Caco-2 (cell line): ENCODE results near the gene TMEM125. TPM values are rescaled to one million over a fixed set of nuclear protein-coding genes. Genes with fewer than 3 reads are reported as not detected.

Experiments
- BruUV-seq: library from RNA; stranded (reverse); fragments of 400-500 nt; replicated peaks from 2 replicates; lab custom pipeline; 2021; lab: Mats Ljungman, UMichigan
- CTCF ChIA-PET: fragments of 300-600 bp; sonication (Branson Sonifier 250); formaldehyde crosslinking; loops from one replicate; lab custom pipeline; 2022; ENCODE audit warnings: antibody characterized with exemption; lab: Charles Lee
- POLR2A ChIA-PET: fragments of 300-600 bp; sonication (Branson Sonifier 250); formaldehyde crosslinking; loops from one replicate; lab custom pipeline; 2022; ENCODE audit warnings: antibody characterized with exemption; lab: Charles Lee
- DNase-seq, 2 experiments: peaks; one replicate each; pipeline versions ENCODE4 v3.0.0 to v3.0.0-alpha.2; 2020 to 2022
- H3K27me3 ChIP-seq: replicated peaks from 2 replicates; pipeline ENCODE4 v1.6.0; 2011; ENCODE audit warnings: low read length; ENCODE audit not compliant: control insufficient read depth, insufficient read depth
- H3K36me3 ChIP-seq: 2 replicates; pipeline ENCODE4 v1.5.1; 2011; ENCODE audit warnings: low read length; ENCODE audit not compliant: control insufficient read depth, insufficient read depth
- H3K4me1 ChIP-seq: fragments of 250-450 bp; sonication (Bioruptor Pico); 2 replicates; pipeline ENCODE4 v1.5.1; 2020; ENCODE audit warnings: mild to moderate bottlenecking
- H3K4me3 ChIP-seq: 2 replicates; pipeline ENCODE4 v1.5.1; 2011; ENCODE audit warnings: low read depth, mild to moderate bottlenecking, control low read depth, low read length
- H3K9me3 ChIP-seq: fragments of 250-450 bp; sonication (Bioruptor Pico); 2 replicates; pipeline ENCODE4 v1.5.1; 2020; ENCODE audit warnings: mild to moderate bottlenecking, moderate library complexity
- H3K27ac Mint-ChIP-seq: one replicate; pipeline ENCODE4 v1.8.0; 2022; ENCODE audit warnings: mixed read lengths; ENCODE audit not compliant: unreplicated experiment
- H3K27me3 Mint-ChIP-seq: one replicate; pipeline ENCODE4 v1.8.0; 2022; ENCODE audit warnings: mixed read lengths; ENCODE audit not compliant: insufficient read depth, unreplicated experiment
- H3K36me3 Mint-ChIP-seq: one replicate; pipeline ENCODE4 v1.8.0; 2022; ENCODE audit warnings: mild to moderate bottlenecking, mixed read lengths; ENCODE audit not compliant: insufficient read depth, unreplicated experiment
- H3K4me1 Mint-ChIP-seq: one replicate; pipeline ENCODE4 v1.8.0; 2022; ENCODE audit warnings: low read depth, mixed read lengths; ENCODE audit not compliant: unreplicated experiment
- H3K4me3 Mint-ChIP-seq: one replicate; pipeline ENCODE4 v1.8.0; 2022; ENCODE audit warnings: mild to moderate bottlenecking, moderate library complexity, mixed read lengths; ENCODE audit not compliant: unreplicated experiment
- H3K9me3 Mint-ChIP-seq: one replicate; pipeline ENCODE4 v1.8.0; 2022; ENCODE audit warnings: mixed read lengths; ENCODE audit not compliant: unreplicated experiment
- intact Hi-C: fragments of 100-400 bp; cut with micrococcal nuclease; formaldehyde crosslinking; loops from one replicate; pipeline ENCODE4 v1.10.0; 2022; ENCODE audit not compliant: unreplicated experiment
- total RNA-seq: library from RNA; stranded (reverse); gene quantifications from 2 replicates; pipeline ENCODE4 v1.2.3, GENCODE V29; 2022
- TF ChIP-seq, protein P1 (sequence below), 2 experiments: fragments of 200-600 bp in 1 of 2; IDR thresholded peaks; 1 replicate in 1 of 2; 2 replicates in 1 of 2; pipeline versions ENCODE4 v1.5.1 to v1.8.0; 2011 to 2022; ENCODE audit warnings: antibody characterized with exemption in 1 of 2, control low read depth in 1 of 2, inconsistent platforms in 1 of 2, low read depth in 1 of 2, low read length in 1 of 2, mild to moderate bottlenecking in 1 of 2, moderate library complexity in 1 of 2; ENCODE audit not compliant: insufficient read depth in 1 of 2, severe bottlenecking in 1 of 2, unreplicated experiment in 1 of 2

The TMEM125 gene
- total RNA-seq, 1 experiment from 2014 or later: 25.9 TPM

DNA sequence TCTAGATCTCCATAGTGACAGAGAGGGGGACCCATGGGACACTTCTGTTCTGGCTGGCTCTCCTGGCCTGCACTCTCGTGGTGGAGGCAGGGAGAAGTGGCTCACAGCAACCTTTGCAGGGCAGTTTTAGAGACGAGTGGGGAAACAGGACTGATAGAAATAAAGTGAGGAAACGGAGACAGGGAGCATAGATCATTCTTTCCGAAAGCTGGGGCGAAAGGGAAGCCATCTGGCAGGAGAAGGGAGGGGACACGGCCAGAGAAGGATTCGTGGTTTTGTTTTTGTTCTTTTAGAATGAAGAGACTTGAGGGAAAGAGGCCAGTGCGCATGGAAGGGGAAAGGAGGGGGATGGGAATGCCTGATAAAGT is 34.5 kb downstream of the TMEM125 start:
- Mint-ChIP-seq H3K9me3 (no peaks in the 10 kb centered on the region), H3K4me3 (no peak overlapping the region), H3K27ac (no peak overlapping the region), H3K36me3 (no peaks in the 10 kb centered on the region), H3K27me3 (no peaks in the 10 kb centered on the region), H3K4me1 (peaks cover 12% of the 10 kb centered on the region)
- no peak overlapping the region for H3K4me3 ChIP-seq
- CTCF ChIA-PET: no interaction called here
- no TSS peak for BruUV-seq
- TF ChIP-seq, protein P1, sequence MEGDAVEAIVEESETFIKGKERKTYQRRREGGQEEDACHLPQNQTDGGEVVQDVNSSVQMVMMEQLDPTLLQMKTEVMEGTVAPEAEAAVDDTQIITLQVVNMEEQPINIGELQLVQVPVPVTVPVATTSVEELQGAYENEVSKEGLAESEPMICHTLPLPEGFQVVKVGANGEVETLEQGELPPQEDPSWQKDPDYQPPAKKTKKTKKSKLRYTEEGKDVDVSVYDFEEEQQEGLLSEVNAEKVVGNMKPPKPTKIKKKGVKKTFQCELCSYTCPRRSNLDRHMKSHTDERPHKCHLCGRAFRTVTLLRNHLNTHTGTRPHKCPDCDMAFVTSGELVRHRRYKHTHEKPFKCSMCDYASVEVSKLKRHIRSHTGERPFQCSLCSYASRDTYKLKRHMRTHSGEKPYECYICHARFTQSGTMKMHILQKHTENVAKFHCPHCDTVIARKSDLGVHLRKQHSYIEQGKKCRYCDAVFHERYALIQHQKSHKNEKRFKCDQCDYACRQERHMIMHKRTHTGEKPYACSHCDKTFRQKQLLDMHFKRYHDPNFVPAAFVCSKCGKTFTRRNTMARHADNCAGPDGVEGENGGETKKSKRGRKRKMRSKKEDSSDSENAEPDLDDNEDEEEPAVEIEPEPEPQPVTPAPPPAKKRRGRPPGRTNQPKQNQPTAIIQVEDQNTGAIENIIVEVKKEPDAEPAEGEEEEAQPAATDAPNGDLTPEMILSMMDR (IDR thresholded peaks at IDR 0.05; ENCODE audit: insufficient read depth in 1 of 2, low read depth in 1 of 2, low read length in 1 of 2, severe bottlenecking in 1 of 2, unreplicated experiment in 1 of 2): no peak
- H3K9me3 ChIP-seq: no peaks in the 10 kb centered on the region
- intact Hi-C loops: no loop called here
- POLR2A ChIA-PET: no interaction called here
- H3K27me3 ChIP-seq: no peaks in the 10 kb centered on the region
- no peaks in the 10 kb centered on the region for H3K4me1 ChIP-seq
- DNase-seq: no peak
- H3K36me3 ChIP-seq: no peaks in the 10 kb centered on the region

GRCh38 chr1:43304771-43305300 is 35.1 kb downstream of the TMEM125 start:
- intact Hi-C loops: no loop called here
- Histone ChIP-seq H3K27me3 (no peaks in the 10 kb centered on the region), H3K4me3 (no peak overlapping the region), H3K9me3 (no peaks in the 10 kb centered on the region), H3K36me3 (no peaks in the 10 kb centered on the region), H3K4me1 (no peaks in the 10 kb centered on the region)
- POLR2A ChIA-PET: no interaction called here
- Mint-ChIP-seq H3K9me3 (no peaks in the 10 kb centered on the region), H3K4me3 (no peak overlapping the region), H3K4me1 (peaks cover 12% of the 10 kb centered on the region), H3K36me3 (no peaks in the 10 kb centered on the region), H3K27ac (no peak overlapping the region), H3K27me3 (no peaks in the 10 kb centered on the region)
- BruUV-seq: no TSS peak
- CTCF ChIA-PET: no interaction called here
- no peak for DNase-seq
- TF ChIP-seq, protein P1 (IDR thresholded peaks at IDR 0.05; ENCODE audit: insufficient read depth in 1 of 2, low read depth in 1 of 2, low read length in 1 of 2, severe bottlenecking in 1 of 2, unreplicated experiment in 1 of 2): no peak

- intact Hi-C loops: no loop called here
- Histone ChIP-seq H3K27me3 (no peaks in the 10 kb centered on the region), H3K4me3 (no peak overlapping the region), H3K36me3 (no peaks in the 10 kb centered on the region), H3K4me1 (no peaks in the 10 kb centered on the region), H3K9me3 (no peaks in the 10 kb centered on the region)
- BruUV-seq: no TSS peak
- Mint-ChIP-seq H3K4me3 (no peak overlapping the region), H3K27ac (no peak overlapping the region), H3K36me3 (no peaks in the 10 kb centered on the region), H3K9me3 (no peaks in the 10 kb centered on the region), H3K27me3 (no peaks in the 10 kb centered on the region), H3K4me1 (peaks cover 12% of the 10 kb centered on the region)
- DNase-seq: no peak
- ChIA-PET POLR2A (no interaction called here), CTCF (no interaction called here)
- TF ChIP-seq, protein P1 (IDR thresholded peaks at IDR 0.05; ENCODE audit: insufficient read depth in 1 of 2, low read depth in 1 of 2, low read length in 1 of 2, severe bottlenecking in 1 of 2, unreplicated experiment in 1 of 2): no peak
Measured at GRCh38 chr1:43305461-43305860, 35.7 kb downstream of the TMEM125 start.
